ENCODE results near the gene OPRM1. TPM values are rescaled to one million over a fixed set of nuclear protein-coding genes. Genes with fewer than 3 reads are reported as not detected.

The OPRM1 gene
- total RNA-seq, 1 experiment from 2014 or later = not detected

DNA sequence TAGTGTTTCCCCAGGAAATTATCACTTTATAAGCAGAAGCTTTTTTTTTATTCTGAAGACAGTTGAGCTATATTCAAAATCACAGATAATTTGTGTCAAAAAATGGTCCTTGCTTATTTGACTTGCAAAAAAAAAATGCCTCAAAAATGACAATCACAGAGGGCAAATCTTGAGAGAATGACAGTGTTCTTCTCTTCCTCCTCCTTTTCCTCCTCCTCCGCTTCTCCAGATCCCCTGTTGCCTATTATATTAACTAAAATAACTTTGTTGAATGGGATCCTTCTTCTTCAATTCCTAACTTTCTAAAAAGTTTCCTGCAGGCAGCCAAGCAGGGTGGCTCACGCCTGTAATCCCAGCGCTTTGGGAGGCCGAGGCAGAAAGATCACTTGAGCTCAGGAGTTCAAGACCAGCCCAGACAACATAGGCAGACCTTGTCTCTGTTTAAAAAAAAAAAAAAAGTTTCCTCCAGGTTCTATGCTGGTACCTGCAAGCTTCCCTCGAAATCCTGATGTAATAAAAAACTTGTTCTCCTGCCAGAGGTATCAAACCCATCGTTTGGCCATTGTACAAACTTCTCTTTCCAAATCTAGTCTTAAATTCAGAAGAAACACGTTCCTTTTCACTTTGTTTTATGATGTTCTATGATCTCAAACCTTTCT lies 189.0 kb downstream of the OPRM1 start:
- H2BK12ac ChIP-seq (ENCODE audit: insufficient read length, low read depth, low read length) = no peak overlapping the region
- no peaks in the 10 kb centered on the region for H3K79me2 ChIP-seq (ENCODE audit: insufficient read depth, low read length)
- Mint-ChIP-seq H3K36me3 (ENCODE audit: insufficient read depth in 1 of 3, low read depth in 3 of 3) (no peaks in the 10 kb centered on the region; a peak in 1 of 7 replicates), H3K4me1 (peaks cover 0 to 7% of the 10 kb centered on the region in 2 experiments; a peak in 2 of 4 replicates), H3K9me3 (no peaks in the 10 kb centered on the region), H3K27me3 (ENCODE audit: low read depth) (no peaks in the 10 kb centered on the region), H3K27ac (no peak overlapping the region; a peak in 1 of 7 replicates), H3K4me3 (no peak overlapping the region)
- no peak overlapping the region for H3T11ph ChIP-seq (ENCODE audit: low read length)
- H3K4ac ChIP-seq (ENCODE audit: low read depth, low read length) = no peak overlapping the region
- no peak overlapping the region for H3K9ac ChIP-seq (ENCODE audit: extremely low read depth, insufficient read length, low read length)
- H3K18ac ChIP-seq (ENCODE audit: insufficient read length, low read depth, low read length) = no peak overlapping the region
- no peak overlapping the region for H3K23ac ChIP-seq (ENCODE audit: insufficient read length, low read depth, low read length)
- H3K56ac ChIP-seq (ENCODE audit: insufficient read length, low read depth, low read length) = no peak overlapping the region
- H3K14ac ChIP-seq (ENCODE audit: insufficient read depth, low read length) = no peak overlapping the region
- no peak overlapping the region for H3K4me2 ChIP-seq (ENCODE audit: insufficient read depth, insufficient read length, low read length)
- H3K27ac ChIP-seq (ENCODE audit: insufficient read length, low read depth, low read length) = no peak overlapping the region
- H3K4me1 ChIP-seq (ENCODE audit: insufficient read depth, low read length) = no peaks in the 10 kb centered on the region
- H2AK5ac ChIP-seq (ENCODE audit: insufficient read length, low read length) = no peak overlapping the region
- no peaks in the 10 kb centered on the region for H3K79me1 ChIP-seq (ENCODE audit: insufficient read depth, low read depth, low read length, poor library complexity, severe bottlenecking)
- no peak overlapping the region for H2BK5ac ChIP-seq (ENCODE audit: insufficient read length, low read length)
- WGBS (ENCODE audit: extremely low coverage, insufficient read length, low lambda C conversion rate) = no CpG with 5 or more reads among the region's 7 CpGs
- TF ChIP-seq, protein P1, sequence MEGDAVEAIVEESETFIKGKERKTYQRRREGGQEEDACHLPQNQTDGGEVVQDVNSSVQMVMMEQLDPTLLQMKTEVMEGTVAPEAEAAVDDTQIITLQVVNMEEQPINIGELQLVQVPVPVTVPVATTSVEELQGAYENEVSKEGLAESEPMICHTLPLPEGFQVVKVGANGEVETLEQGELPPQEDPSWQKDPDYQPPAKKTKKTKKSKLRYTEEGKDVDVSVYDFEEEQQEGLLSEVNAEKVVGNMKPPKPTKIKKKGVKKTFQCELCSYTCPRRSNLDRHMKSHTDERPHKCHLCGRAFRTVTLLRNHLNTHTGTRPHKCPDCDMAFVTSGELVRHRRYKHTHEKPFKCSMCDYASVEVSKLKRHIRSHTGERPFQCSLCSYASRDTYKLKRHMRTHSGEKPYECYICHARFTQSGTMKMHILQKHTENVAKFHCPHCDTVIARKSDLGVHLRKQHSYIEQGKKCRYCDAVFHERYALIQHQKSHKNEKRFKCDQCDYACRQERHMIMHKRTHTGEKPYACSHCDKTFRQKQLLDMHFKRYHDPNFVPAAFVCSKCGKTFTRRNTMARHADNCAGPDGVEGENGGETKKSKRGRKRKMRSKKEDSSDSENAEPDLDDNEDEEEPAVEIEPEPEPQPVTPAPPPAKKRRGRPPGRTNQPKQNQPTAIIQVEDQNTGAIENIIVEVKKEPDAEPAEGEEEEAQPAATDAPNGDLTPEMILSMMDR (conservative IDR thresholded peaks at IDR 0.05) = no peak
- no peaks in the 10 kb centered on the region for H3K27me3 ChIP-seq (ENCODE audit: insufficient read depth, low read length)
- H2AFZ ChIP-seq (ENCODE audit: low read length) = no peak overlapping the region
- no peak for DNase-seq
- no peak overlapping the region for H4K91ac ChIP-seq (ENCODE audit: insufficient read length, low read depth, low read length)
- no peaks in the 10 kb centered on the region for H3K23me2 ChIP-seq (ENCODE audit: insufficient read length, low read depth, low read length, poor library complexity, severe bottlenecking)
- H3K9me3 ChIP-seq (ENCODE audit: control insufficient read depth, low read depth, low read length) = no peaks in the 10 kb centered on the region
- H2BK120ac ChIP-seq (ENCODE audit: low read depth, low read length, poor library complexity, severe bottlenecking) = no peak overlapping the region
- H4K5ac ChIP-seq (ENCODE audit: insufficient read length, low read depth, low read length) = no peak overlapping the region
- H4K20me1 ChIP-seq (ENCODE audit: control insufficient read depth, insufficient read depth, insufficient read length) = no peaks in the 10 kb centered on the region
- no peak overlapping the region for H4K8ac ChIP-seq (replicated peaks; ENCODE audit: insufficient read length, low read depth, low read length)
- no peak overlapping the region for H2BK20ac ChIP-seq (ENCODE audit: low read depth, low read length, poor library complexity, severe bottlenecking)
- no peak overlapping the region for H2BK15ac ChIP-seq (ENCODE audit: low read depth, low read length)

Data from H9 (cell line).